ENCODE measurements around the gene PRAC2.

PRAC2 gene

DNA sequence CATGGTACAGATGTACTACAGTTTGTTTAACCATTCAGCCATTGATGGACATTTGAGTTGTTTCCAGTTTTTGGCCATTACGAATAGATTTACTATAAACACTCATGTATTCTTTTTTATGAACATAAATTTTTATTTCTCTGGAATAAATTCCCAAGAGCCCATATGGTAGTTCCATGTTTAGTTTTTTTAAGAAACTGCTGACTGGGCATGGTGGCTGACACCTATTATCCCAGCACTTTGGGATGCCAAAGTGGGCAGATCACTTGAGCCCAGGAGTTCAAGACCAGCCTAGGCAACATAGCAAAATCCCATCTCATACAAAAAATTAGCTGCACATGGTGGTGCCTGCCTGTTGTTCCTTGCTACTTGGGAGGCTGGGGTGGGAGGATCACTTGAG is 30.9 kb upstream of the PRAC2 start:
- no peaks in the 10 kb centered on the region for H3K4me1 ChIP-seq (ENCODE audit: low read length)
- no peak for TF ChIP-seq EZH2phosphoT487 (IDR thresholded peaks at IDR 0.05; ENCODE audit: low read length)
- TF ChIP-seq EZH2 (optimal IDR thresholded peaks at IDR 0.05; ENCODE audit: low read depth, low read length) = no peak
- TF ChIP-seq, protein P1, sequence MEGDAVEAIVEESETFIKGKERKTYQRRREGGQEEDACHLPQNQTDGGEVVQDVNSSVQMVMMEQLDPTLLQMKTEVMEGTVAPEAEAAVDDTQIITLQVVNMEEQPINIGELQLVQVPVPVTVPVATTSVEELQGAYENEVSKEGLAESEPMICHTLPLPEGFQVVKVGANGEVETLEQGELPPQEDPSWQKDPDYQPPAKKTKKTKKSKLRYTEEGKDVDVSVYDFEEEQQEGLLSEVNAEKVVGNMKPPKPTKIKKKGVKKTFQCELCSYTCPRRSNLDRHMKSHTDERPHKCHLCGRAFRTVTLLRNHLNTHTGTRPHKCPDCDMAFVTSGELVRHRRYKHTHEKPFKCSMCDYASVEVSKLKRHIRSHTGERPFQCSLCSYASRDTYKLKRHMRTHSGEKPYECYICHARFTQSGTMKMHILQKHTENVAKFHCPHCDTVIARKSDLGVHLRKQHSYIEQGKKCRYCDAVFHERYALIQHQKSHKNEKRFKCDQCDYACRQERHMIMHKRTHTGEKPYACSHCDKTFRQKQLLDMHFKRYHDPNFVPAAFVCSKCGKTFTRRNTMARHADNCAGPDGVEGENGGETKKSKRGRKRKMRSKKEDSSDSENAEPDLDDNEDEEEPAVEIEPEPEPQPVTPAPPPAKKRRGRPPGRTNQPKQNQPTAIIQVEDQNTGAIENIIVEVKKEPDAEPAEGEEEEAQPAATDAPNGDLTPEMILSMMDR (IDR thresholded peaks at IDR 0.05; ENCODE audit: low read length) = no peak
- no peaks in the 10 kb centered on the region for H3K79me2 ChIP-seq (ENCODE audit: low read length)
- H3K9me2 ChIP-seq (replicated peaks; ENCODE audit: insufficient read depth, low read length) = no peaks in the 10 kb centered on the region
- no peak overlapping the region for H3K4me3 ChIP-seq (ENCODE audit: low read length)
- H3K27me3 ChIP-seq (replicated peaks; ENCODE audit: insufficient read depth, low read length) = no peaks in the 10 kb centered on the region
- H2AFZ ChIP-seq (ENCODE audit: low read length) = no peak overlapping the region
- H3F3A ChIP-seq (ENCODE audit: insufficient read depth, low read length) = no peaks in the 10 kb centered on the region
- H3K9me3 ChIP-seq (replicated peaks; ENCODE audit: insufficient read depth, low read length) = no peaks in the 10 kb centered on the region
- H3K36me3 ChIP-seq (replicated peaks; ENCODE audit: insufficient read depth, low read length) = no peaks in the 10 kb centered on the region
- DNase-seq = no peak
- H4K20me1 ChIP-seq (ENCODE audit: insufficient read depth, low read length) = no peaks in the 10 kb centered on the region
- no peak overlapping the region for H3K4me2 ChIP-seq (ENCODE audit: low read depth, low read length)
- no peak overlapping the region for H3K9ac ChIP-seq (ENCODE audit: low read length)
- no peak overlapping the region for H3K27ac ChIP-seq (ENCODE audit: low read length)

DNA sequence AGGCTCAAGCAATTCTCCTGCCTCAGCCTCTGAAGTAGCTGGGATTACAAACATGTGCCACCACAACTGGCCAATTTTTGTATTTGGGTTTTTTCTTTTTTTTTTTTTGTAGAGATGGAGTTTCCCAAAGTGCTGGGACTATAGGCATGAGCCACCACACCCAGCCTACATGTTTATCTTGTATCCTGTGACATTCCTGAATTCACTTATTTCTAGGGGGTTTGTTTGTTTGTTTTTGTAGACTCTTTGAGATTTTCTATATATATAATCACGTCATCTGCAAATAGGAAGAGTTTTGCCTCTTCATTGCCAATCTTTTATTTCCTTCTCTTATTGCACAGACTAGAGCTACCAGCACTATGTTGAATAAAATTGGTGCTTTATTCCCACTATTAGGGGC is 29.8 kb upstream of the PRAC2 start:
- Histone ChIP-seq H3K79me2 (ENCODE audit: low read length) (no peaks in the 10 kb centered on the region), H3K9me2 (replicated peaks; ENCODE audit: insufficient read depth, low read length) (no peaks in the 10 kb centered on the region), H3F3A (ENCODE audit: insufficient read depth, low read length) (no peaks in the 10 kb centered on the region), H3K4me1 (ENCODE audit: low read length) (no peaks in the 10 kb centered on the region), H3K27me3 (replicated peaks; ENCODE audit: insufficient read depth, low read length) (no peaks in the 10 kb centered on the region), H3K9ac (ENCODE audit: low read length) (no peak overlapping the region), H3K36me3 (replicated peaks; ENCODE audit: insufficient read depth, low read length) (no peaks in the 10 kb centered on the region), H3K4me2 (ENCODE audit: low read depth, low read length) (no peak overlapping the region), H4K20me1 (ENCODE audit: insufficient read depth, low read length) (no peaks in the 10 kb centered on the region), H3K9me3 (replicated peaks; ENCODE audit: insufficient read depth, low read length) (no peaks in the 10 kb centered on the region), H3K27ac (ENCODE audit: low read length) (no peak overlapping the region), H3K4me3 (ENCODE audit: low read length) (no peak overlapping the region), H2AFZ (ENCODE audit: low read length) (no peak overlapping the region)
- no peak for DNase-seq
- TF ChIP-seq EZH2phosphoT487 (IDR thresholded peaks at IDR 0.05; ENCODE audit: low read length) (no peak), EZH2 (optimal IDR thresholded peaks at IDR 0.05; ENCODE audit: low read depth, low read length) (no peak)
- TF ChIP-seq, protein P1 (IDR thresholded peaks at IDR 0.05; ENCODE audit: low read length) = no peak

DNA sequence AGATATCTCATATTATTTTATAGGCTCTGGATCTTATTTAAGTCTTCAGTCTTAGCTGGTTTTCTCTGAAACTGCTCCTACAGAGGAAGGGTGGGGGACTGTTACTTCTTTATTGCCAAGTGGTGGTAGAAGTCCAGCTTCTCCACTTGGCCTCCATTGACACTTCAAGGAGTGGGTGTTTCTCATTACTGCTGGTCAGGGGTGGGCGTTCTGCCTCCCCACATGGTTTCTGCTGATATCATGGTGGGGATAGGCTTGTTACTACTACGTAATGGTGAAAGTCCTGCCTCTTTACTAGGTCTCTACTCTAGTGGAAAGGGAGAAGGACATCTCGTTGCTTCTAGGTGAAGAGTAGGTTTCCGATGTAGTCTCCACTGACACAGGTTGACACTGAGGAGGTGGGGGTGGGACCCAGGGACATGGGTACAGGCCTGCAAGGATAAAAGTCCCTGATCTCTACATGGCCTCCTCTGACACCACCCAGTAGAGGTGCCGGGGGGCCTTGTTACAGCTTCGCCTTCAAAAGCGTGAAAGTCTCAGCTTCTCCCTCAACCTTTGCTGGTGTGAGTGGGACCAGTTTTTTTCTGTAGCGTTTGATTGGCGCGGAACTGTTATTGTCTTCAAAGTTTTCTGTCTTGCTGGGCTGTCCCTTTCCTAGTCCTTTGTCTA is 21.0 kb upstream of the PRAC2 start:
- TF ChIP-seq, protein P1 (IDR thresholded peaks at IDR 0.05; ENCODE audit: low read length) = no peak
- TF ChIP-seq EZH2phosphoT487 (IDR thresholded peaks at IDR 0.05; ENCODE audit: low read length) (no peak), EZH2 (optimal IDR thresholded peaks at IDR 0.05; ENCODE audit: low read depth, low read length) (no peak)
- no peak overlapping the region for H3K4me2 ChIP-seq (ENCODE audit: low read depth, low read length)
- H3K79me2 ChIP-seq (ENCODE audit: low read length) = no peaks in the 10 kb centered on the region
- peaks cover 34% of the 10 kb centered on the region for H3K27me3 ChIP-seq (replicated peaks; ENCODE audit: insufficient read depth, low read length)
- H3K4me1 ChIP-seq (ENCODE audit: low read length) = no peaks in the 10 kb centered on the region
- no peak for DNase-seq
- H3K4me3 ChIP-seq (ENCODE audit: low read length) = no peak overlapping the region
- no peaks in the 10 kb centered on the region for H3K9me2 ChIP-seq (replicated peaks; ENCODE audit: insufficient read depth, low read length)
- H3K36me3 ChIP-seq (replicated peaks; ENCODE audit: insufficient read depth, low read length) = no peaks in the 10 kb centered on the region
- H2AFZ ChIP-seq (ENCODE audit: low read length) = no peak overlapping the region
- no peak overlapping the region for H3K27ac ChIP-seq (ENCODE audit: low read length)
- H3F3A ChIP-seq (ENCODE audit: insufficient read depth, low read length) = no peaks in the 10 kb centered on the region
- no peaks in the 10 kb centered on the region for H4K20me1 ChIP-seq (ENCODE audit: insufficient read depth, low read length)
- no peak overlapping the region for H3K9ac ChIP-seq (ENCODE audit: low read length)
- no peaks in the 10 kb centered on the region for H3K9me3 ChIP-seq (replicated peaks; ENCODE audit: insufficient read depth, low read length)
